ENCODE data around the gene RASGRP1.

DNA sequence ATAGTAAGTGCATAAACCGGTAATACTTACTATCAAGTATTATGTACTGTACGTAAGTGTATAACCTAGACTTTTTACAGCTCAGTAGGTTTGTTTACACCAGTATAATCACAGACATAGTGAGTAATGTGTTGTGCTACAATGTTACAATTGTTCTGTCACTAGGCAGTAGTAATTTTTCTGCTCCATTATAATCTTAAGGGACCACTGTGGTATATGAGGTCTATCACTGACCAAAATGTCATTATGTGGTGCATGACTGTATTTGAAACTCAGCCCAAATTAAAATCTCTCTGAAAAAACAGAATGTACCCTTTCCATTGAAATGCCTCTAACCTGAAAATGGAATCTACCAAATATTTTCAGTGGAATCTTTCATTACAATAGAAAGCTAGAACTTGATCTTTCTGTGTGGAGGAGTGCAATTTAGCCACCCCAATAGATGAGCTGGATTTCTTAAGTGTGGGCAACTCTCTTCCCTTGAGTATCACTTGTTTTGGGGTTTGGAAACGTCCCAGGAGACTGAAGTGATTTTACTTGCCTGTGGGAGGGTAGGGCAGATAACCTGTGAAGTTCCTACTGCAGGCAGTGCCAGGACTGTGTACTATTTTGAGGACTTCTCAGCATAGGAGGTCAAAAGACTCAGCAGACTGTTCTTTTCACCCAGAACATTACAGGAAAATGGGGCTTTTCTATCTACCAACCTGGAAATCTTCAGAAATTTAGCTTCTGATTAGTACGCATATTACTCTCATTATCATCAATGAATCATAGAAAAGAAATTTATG, 59.7 kb downstream of the RASGRP1 start:
- TF ChIP-seq, protein P1, sequence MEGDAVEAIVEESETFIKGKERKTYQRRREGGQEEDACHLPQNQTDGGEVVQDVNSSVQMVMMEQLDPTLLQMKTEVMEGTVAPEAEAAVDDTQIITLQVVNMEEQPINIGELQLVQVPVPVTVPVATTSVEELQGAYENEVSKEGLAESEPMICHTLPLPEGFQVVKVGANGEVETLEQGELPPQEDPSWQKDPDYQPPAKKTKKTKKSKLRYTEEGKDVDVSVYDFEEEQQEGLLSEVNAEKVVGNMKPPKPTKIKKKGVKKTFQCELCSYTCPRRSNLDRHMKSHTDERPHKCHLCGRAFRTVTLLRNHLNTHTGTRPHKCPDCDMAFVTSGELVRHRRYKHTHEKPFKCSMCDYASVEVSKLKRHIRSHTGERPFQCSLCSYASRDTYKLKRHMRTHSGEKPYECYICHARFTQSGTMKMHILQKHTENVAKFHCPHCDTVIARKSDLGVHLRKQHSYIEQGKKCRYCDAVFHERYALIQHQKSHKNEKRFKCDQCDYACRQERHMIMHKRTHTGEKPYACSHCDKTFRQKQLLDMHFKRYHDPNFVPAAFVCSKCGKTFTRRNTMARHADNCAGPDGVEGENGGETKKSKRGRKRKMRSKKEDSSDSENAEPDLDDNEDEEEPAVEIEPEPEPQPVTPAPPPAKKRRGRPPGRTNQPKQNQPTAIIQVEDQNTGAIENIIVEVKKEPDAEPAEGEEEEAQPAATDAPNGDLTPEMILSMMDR (IDR thresholded peaks at IDR 0.05; ENCODE audit: insufficient read depth, low read length), result no peak
- TF ChIP-seq POLR2AphosphoS5 (IDR thresholded peaks at IDR 0.05; ENCODE audit: low read depth), result no peak
- no peak for TF ChIP-seq REST (IDR thresholded peaks at IDR 0.05; ENCODE audit: insufficient replicate concordance, low read depth)
- TF ChIP-seq GABPA (IDR thresholded peaks at IDR 0.05; ENCODE audit: low read depth), result no peak
- TF ChIP-seq SPI1 (IDR thresholded peaks at IDR 0.05; ENCODE audit: borderline replicate concordance, low read depth), result no peak

Data from HL-60 (cell line).